ENCODE results near the gene AFMID.
A peak's percentile ranks its signal among the peaks of the same experiment; 100 is the strongest.

Gene AFMID

DNA sequence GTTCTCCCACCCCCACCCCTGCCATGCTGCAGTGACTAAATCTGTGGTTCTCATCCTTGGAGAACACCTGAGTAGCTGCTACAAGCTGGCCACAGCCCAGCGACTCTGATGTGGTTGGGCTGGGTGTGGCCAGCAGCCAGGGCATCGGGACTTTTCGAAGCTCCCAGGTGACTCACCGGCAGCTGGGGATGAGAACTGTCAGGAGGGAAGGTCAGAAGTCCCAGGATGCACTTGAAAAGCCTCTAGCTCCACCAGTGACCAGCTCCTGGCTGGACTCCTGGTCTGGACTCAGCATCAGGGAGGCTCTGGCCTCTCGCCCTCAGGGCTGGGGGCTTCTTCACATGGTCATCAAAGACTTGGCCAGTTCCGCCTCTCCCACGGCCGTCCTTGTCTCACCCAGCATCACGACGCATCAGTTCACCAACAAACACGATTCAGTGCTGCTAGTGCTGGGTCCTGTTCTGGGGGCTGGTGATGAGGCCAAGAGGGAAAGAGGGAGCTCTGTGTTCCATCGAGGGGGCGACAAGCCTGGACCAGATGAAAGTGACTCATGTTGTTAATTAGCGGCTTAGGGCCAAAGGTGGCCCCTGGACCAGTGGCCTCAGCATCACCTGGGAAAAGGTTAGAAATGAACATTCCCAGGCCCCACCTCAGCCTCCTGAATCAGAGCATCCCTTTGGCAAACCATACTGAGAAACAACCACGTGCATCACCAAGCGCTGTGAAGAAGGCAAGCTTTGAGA lies 44.9 kb upstream of the AFMID start:
- H3K4me3 ChIP-seq (ENCODE audit: low read length) = no peak overlapping the region
- DNase-seq (ENCODE audit: low read depth) = peak; percentile 13
- TF ChIP-seq, protein P1, sequence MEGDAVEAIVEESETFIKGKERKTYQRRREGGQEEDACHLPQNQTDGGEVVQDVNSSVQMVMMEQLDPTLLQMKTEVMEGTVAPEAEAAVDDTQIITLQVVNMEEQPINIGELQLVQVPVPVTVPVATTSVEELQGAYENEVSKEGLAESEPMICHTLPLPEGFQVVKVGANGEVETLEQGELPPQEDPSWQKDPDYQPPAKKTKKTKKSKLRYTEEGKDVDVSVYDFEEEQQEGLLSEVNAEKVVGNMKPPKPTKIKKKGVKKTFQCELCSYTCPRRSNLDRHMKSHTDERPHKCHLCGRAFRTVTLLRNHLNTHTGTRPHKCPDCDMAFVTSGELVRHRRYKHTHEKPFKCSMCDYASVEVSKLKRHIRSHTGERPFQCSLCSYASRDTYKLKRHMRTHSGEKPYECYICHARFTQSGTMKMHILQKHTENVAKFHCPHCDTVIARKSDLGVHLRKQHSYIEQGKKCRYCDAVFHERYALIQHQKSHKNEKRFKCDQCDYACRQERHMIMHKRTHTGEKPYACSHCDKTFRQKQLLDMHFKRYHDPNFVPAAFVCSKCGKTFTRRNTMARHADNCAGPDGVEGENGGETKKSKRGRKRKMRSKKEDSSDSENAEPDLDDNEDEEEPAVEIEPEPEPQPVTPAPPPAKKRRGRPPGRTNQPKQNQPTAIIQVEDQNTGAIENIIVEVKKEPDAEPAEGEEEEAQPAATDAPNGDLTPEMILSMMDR (conservative IDR thresholded peaks at IDR 0.05; ENCODE audit: low read length) = no peak

DNA sequence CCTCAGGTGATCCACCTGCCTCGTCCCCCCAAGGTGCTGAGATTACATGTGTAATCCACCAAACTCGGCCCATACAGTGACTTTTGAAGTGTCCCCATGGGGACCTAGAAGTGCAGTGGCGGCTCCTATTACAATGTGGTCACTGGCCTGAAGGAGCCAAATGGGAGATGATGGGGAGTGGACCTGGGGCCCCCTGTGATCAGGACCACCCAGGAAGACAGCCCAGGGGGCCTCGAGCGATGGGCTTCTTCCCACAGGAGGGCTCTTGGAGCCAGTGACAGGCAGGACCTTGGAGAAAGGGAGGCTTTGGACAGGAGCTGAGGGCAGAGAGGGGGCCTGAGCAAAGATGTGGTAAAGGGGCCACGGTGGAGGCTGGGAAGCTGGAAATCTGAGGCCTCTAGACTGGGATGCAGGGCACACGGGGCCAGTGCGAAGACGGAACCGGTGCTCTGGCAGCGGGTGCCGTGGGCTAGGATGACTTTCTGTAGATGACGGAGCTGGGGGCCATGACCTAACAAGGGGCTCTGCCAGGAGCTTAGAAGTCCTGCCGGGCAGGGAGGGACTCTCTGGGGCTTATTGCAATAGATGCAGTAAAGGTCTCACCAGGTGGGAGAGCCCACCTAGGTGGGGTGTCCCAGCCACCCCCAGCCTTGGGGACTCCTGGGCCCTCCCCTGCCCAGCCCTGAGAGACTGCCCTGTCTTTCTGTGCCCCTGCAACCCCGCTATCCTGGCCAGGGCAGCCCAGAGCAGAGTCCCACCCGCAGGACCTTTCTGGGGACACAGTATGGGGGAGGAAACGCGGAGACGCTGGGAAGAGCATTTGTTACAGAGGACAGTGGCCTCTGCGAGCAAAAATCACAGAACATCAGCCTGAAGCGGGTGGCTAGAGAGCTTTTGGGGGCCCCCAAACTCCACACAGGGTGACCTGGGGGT lies 43.7 kb upstream of the AFMID start:
- TF ChIP-seq, protein P1 (conservative IDR thresholded peaks at IDR 0.05; ENCODE audit: low read length) = no peak

DNA sequence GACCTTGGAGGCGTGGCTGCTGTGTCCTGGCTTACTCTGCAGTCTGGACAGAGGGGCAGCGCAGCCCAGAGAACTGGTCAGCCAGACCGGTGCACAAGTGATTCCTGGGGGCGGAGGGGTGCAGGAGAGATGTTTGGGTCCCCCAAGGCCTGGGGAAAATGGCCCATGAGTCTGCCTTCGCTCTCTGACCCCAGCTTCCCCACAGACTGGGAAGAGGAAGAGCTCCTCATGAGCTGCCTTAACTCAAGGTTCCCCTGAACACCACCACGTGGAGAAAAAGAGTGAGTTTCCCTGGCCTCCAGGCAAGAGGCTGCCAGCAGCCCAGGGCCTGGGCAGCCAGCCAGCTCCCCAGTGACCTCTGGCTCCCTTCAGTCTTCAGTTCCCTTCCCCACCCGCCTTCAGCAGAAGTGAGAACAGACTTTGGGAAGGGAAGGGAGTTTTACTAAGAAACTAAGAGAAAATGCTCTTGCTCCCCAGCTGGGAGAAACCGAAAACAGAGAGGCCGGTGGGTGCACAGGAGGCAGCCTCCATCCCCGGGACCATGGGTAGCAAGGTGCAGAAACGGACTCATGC lies 42.9 kb upstream of the AFMID start:
- peak; percentile 38 for DNase-seq (ENCODE audit: low read depth)
- TF ChIP-seq, protein P1 (conservative IDR thresholded peaks at IDR 0.05; ENCODE audit: low read length) = no peak
- no peak overlapping the region for H3K4me3 ChIP-seq (ENCODE audit: low read length)

More for the DNA sequence above, 43.7 kb upstream of the AFMID start:
- no peak overlapping the region for H3K4me3 ChIP-seq (ENCODE audit: low read length)
- DNase-seq (ENCODE audit: low read depth) = no peak

DNA sequence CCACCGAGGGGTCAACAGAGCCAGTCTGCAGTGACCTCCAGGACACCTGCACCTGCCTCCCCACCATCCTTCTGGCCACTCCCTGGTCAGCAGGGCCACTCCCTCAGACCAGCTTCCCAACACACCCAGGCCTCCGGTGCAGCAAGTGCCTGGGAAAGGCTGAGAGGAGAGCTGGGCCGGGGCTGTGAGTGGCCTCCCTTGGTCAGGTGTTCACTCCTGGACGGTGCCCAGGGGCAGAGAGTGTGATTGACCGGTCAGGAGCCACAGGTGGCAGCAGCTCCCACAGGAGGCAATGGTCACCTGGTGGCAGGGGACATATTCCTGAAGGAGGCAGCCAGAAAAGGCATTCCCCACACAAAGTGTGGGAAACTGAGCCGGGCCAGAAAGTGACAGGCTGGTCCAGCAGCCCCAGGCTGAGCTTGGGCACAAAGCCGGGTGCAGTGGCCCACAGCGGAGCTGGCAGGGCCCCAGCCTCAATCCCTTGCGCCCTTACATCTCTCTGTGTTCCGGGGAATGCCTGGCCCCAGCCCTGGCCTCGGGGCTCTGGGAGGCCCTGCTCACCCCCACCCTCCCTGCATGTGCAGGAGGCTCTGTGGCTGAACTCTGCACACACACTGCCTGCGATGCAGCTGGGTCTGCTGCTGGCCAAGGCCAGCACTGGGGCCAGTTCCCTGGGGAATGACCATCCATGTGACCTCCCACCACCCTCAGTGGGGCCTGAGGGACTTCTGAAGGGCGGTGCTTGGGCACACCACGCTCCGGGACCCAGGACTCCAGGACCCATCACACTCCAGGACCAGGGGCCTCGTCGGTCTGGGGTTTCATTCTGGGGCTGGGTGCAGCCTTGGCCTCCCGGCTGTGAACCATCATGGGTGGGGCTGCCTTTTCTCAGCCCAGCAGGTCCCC lies 42.2 kb upstream of the AFMID start:
- TF ChIP-seq, protein P1 (conservative IDR thresholded peaks at IDR 0.05; ENCODE audit: low read length) = no peak
- no peak for DNase-seq (ENCODE audit: low read depth)
- H3K4me3 ChIP-seq (ENCODE audit: low read length) = no peak overlapping the region

DNA sequence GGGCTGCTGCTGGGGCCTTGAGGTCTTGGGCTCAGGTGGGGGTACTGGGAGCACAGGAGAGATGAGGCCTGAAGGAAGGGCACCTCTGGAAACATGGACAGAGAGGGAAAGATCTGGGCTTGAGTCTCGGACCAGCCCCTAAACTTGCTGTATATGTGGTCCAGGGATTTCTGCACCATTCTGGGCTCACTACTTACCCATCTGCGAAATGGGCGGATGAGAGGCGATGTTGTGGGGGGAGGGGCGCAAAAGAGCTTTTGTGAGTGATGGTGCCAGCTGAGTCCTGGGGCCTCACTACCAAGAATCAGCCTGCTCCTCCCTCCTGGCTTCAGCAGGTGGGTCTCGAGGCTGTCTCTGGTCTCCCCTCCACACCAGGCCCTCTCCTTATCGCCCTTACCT lies 40.7 kb upstream of the AFMID start:
- DNase-seq (ENCODE audit: low read depth) = no peak
- H3K4me3 ChIP-seq (ENCODE audit: low read length) = no peak overlapping the region
- TF ChIP-seq, protein P1 (conservative IDR thresholded peaks at IDR 0.05; ENCODE audit: low read length) = no peak

DNA sequence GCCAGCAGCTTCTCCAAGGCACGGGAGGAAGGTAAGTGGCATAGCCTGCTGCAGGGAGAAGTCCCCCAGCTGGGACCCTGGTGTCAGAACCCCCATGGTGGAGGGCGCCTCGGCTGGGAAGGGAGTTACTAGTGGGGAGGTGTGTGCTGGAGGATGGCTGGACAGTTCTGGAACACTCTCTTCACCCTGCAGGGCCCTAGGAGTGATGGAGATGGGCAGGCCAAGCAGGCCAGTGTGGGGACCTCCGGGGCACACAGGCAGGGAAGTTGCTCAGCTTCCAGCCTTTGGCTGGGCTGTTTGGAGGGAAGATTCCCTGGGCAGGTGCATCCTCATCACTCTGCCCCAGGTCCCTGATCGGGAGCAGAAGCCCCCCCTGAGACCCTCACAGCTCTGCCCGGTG lies 40.3 kb upstream of the AFMID start:
- no peak for DNase-seq (ENCODE audit: low read depth)
- TF ChIP-seq, protein P1 (conservative IDR thresholded peaks at IDR 0.05; ENCODE audit: low read length) = no peak
- no peak overlapping the region for H3K4me3 ChIP-seq (ENCODE audit: low read length)
